C4-2B (cell line): ENCODE measurements around the gene NUP58.

Source experiments
- CTCF ChIP-seq: fragments of 450-650 bp; conservative IDR thresholded peaks from 2 replicates; pipeline ENCODE4 v1.5.1; 2017; ENCODE audit warnings: mild to moderate bottlenecking
- ZFX ChIP-seq: fragments of 450-650 bp; IDR thresholded peaks from 2 replicates; pipeline ENCODE4 v1.6.1; 2017

GRCh38 chr13:25352230-25352629 lies 50.8 kb downstream of the NUP58 start:
- no peak for TF ChIP-seq CTCF
- TF ChIP-seq ZFX: no peak
